Fibroblast of the conjunctiva (primary cell): Measurements from ENCODE around the gene RAPGEF6.
"Not testable (repeated sequence)": the region's sequence is repeated elsewhere in the genome, so short reads cannot be mapped to it uniquely, and the experiment has no call there.

Experiments
- DNase-seq: peaks from one replicate; pipeline ENCODE4 v3.0.0-alpha.2; 2010; ENCODE audit warnings: low read depth

Gene RAPGEF6

DNA sequence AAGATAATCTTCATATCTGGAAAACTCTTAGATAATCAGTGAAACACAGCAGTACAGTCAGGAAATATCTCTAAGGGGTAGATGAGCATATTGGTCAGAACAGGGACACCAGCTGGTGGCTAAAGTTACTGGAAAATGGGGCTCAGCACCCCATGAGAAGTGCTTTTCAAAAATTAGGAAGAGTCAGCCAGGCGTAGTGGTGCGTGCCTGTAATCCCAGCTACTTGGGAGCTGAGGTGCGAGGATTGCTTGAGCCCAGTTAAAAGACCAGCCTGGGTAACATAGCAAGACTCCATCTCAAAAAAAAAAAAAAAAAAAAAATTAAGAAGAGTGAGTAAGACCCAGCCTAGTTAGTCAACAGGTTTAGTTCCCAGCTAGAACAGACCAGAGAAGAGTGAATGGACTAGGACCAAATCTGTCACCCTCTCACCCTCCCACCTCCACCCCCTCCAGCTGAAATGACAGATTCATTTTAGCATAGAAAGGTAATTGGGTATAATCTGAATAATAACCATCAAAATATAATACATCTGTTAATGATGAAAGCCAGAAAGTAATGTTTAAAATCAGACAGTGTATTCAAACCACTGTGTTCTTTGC, 250.3 kb downstream of the RAPGEF6 start:
- no peak for DNase-seq

DNA sequence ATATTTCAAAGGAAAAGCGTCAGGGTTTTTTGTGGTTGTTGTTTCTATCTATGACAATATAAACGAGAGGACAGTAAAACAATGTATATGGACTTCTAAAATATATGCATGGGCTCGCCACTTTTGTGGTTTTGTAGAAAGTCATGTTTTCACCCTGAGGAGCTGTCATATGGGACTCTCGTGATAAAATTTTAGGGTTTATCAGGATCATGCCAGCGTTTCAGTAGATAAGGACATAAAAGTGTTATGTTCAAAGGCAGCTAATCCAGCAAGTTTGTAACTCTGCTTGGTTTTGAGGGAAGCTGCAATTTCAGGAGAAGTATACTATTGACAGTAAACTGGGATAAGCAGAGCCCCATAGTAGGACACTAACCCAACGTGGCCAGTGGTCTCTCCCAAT, 250.9 kb downstream of the RAPGEF6 start:
- DNase-seq = no peak

DNA sequence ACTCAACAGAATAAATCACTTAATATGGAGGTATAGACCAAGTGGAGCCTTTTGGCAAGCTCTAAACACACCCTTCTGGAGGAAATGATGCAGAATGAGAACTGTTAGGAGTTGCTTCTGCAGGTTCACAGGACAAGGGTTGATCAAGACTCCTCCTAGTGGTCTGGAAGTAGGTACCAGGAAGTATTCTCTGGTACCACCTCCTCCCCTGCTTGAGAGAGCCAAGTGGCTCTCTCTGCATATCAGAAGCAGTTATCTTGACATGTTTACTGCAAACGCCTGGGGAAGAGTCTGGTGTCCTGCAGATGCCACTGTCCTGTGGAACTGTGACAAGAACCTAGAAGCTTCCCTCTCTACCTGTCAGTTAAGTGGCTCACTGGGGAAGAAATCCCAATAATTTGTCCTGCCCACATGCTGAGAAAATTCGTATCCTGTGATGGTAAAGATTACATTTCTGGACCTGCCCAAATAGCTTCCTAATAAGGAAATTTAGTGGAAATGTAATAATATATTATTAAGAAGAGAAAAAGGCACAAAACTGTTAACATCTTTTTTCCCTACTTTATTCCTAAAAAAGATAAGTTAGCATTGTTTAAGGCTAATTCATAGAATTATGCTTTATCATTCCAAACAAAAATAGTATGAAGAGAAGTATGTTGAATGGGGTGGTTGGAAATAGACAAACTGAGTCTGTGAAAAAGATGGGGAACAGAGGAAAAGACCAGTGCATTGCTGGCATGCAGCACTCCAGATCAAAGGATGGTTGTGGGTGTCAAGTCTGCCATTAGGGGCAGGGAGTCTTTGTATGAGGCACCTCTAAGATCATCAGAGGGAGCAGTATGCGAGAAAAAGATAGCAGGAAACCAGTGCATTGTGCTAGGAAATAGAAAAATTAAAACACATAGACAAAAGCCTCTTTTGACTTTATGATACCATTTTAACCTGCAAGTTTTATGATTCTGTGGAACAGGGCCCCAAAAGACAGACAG, 252.3 kb downstream of the RAPGEF6 start:
- peak; percentile 24 for DNase-seq

DNA sequence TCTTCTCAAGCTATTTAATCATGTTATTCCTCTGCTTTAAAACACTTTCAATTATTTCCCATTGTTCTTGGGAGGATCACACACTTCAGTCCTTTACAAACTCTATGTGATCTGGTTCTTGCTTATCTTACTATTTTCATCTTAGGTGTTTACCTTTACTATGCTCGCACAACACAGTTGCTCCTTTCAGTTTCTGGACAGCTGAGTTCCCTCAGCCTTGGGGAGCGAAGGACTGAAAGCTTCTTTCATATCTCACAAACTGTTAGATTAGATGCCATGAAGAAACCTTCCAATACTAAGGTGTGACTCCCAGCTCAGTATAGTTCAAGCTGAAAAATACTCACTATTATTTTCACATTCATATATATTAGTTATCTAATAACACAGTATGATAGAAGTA, 253.3 kb downstream of the RAPGEF6 start:
- no peak for DNase-seq

DNA sequence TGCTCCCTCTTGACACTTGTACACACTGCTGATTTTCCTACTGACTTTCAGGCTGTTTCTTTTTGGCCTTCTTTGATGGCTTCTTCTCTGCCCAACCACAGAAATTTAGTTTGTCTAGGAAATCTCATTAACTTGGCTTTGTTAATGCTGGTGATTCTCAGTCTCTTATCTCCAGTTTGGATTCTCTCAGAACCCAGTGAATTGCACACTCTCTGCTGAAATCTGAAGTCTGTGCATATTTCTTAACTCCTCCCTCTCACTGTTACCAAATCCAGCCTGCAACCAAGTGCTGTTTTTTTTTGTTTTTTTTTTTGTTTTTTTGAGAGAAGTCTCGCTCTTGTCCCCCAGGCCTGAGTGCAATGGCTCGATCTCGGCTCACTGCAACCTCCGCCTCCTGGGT, 254.0 kb downstream of the RAPGEF6 start:
- no peak for DNase-seq

DNA sequence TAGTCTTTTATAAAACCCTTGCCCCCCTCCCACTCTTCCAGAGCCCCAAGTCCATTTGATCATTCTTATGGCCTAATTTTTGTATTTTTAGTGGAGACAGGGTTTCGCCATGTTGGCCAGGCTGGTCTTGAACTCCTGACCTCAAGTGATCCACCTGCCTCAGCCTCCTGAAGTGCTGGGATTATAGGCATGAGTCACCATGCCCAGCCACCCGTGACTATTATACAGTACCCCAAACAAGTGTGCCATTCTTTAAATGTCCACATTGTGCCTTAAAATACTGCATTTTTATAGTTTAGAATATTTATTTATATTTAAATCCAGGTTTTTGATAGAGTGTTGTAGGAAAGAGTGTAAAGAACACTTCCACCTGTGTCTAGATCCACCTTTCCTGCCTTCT, 254.8 kb downstream of the RAPGEF6 start:
- DNase-seq = not testable (repeated sequence)

DNA sequence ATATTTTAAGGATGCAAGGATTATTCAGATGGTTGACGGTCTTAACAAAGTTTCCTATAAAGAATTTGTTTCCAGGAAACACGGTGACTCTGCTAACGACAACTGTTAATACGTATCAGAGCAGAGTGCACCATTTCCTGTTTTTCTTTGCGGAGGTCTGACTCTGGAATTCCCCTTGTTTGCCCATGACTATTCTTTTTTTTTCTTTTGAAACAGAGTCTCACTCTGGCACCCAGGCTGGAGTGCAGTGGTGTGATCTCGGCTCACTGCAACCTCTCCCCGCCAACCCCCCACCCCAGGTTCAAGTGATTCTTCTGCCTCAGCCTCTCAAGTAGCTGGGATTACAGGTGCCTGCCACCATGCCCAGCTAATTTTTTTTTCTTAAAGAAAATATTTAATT, 255.3 kb downstream of the RAPGEF6 start:
- no peak for DNase-seq

DNA sequence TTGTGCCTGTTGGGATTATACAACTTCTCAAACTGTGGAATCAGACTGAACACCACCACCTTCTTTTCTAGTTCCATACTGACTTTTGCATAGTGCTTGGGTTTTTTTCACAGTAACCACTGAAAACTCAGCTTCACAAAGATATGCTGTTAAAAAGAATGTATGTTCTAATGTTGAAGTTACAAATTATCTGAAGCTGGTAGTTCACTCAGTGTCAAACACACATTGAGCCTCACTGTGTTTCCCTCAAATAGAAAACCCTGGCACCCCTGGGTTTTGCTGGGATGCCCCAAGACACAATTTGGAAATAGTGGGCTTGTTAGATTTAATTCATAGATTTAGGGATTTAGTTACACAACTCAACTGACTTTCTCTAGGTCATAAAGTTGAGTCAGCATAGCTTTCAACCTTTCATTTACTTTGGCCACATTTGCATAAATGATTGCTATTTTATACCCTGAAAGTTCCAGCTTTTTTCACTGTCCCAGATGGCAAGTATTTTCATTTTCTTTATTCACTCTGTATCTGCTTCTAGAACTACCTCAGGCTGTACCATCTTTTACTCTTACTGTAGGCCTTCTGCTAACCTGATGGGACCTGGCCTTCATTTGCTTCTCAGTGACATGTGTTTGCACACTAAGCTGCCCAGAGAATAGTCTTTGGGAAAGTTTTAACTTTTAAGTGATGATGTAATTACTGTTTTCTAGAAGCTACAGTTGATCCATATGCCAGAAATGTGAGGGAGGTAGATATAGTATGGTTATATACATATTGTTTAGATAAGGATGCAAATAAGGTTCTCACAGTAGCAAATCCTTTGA, 256.1 kb downstream of the RAPGEF6 start:
- DNase-seq = no peak

DNA sequence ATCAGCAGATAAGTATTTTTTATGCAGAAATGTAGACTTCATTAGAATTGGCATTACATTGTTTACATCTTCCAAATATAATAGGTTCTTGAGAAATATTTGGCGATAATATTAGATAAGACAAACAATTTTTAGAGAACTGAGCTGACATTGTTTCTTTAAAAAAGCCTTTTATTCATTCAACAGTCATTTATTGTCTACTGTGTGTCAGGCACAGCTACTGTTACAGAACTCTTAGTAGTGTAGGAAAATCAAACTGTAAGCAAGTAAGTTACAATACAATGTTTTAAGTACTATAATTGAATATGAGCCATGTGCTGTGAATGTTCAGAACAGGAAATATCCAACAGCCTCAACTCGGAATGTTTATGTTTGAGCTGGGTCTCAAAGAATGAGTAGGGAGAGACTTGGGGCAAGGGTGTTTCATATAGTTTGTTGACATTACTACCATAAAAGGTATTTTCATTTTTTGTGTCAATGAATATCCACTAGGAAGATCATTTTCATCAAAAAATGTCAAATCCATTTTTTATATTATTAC, 257.2 kb downstream of the RAPGEF6 start:
- no peak for DNase-seq

DNA sequence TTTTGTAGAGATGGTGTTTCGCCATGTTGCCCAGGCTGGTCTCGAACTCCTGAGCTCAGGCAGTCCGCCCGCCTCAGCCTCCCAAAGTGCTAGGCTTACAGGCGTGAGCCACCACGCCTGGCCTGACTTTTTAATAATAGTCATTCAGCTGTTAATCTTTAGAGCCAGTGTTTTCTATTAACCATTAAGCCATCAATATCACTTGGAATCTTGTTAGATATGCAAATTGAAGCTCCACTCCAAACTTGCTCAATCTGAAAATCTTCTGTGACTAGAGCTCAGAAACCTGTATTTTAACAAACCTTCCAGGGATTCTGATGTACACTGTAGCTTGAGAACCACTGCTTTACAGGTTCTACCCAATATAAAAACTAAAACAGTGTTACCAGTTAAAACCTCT, 257.7 kb downstream of the RAPGEF6 start:
- no peak for DNase-seq

DNA sequence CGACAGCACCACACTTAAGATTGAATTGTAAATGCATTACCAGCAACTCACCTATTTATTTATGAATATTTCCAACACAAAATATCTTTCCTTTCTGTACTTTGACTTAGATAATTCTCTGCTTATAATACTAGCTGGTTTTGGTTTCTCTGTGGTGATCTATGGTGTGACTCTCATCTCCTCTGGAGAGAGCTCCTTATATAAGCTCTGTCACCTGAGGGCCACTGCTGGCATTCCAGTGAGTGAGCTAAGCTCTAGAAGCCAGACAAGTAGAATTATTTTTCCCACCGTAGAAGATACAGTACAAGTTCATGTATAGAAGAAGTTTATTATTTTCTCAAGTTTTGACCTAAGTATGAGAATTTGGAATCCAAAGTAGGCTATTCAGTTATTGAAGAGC, 259.7 kb downstream of the RAPGEF6 start:
- DNase-seq = no peak
